Uterus (tissue), 4 donors: Measurements from ENCODE around the gene MRPS18C. TPM values are rescaled to one million over a fixed set of nuclear protein-coding genes. Genes with fewer than 3 reads are reported as not detected.

Experiments
- DNase-seq, 2 donors: peaks; one replicate each; pipeline ENCODE4 v3.0.0-alpha.2; 2019 to 2020
- H3K27ac ChIP-seq, 2 donors: fragments of 200-600 bp; sonication (generic); 1 replicate in 1 of 2; 2 replicates in 1 of 2; pipeline ENCODE4 v1.5.1; 2016 to 2018
- H3K27me3 ChIP-seq, 2 donors: fragments of 200-600 bp; sonication (generic); one replicate each; pipeline ENCODE4 v1.5.1; 2018 to 2019; ENCODE audit warnings: control low read depth in 1 of 2
- H3K36me3 ChIP-seq, 2 donors: fragments of 200-600 bp; sonication (generic); one replicate each; pipeline ENCODE4 v1.5.1; 2019; ENCODE audit warnings: control low read depth in 1 of 2
- H3K4me1 ChIP-seq, 2 donors: fragments of 200-600 bp; sonication (generic); one replicate each; pipeline ENCODE4 v1.5.1; 2018 to 2019; ENCODE audit warnings: control low read depth in 1 of 2
- H3K4me3 ChIP-seq, 2 donors: fragments of 200-600 bp; sonication (generic); 1 replicate in 1 of 2; 2 replicates in 1 of 2; pipeline ENCODE4 v1.5.1; 2018 to 2019; ENCODE audit warnings: mild to moderate bottlenecking in 1 of 2
- H3K9me3 ChIP-seq, 2 donors: fragments of 200-600 bp; sonication (generic); one replicate each; pipeline ENCODE4 v1.5.1; 2019; ENCODE audit warnings: control low read depth in 1 of 2
- CTCF ChIP-seq, 4 experiments: fragments of 200-600 bp in 2 of 4; fragments of 450-650 bp in 2 of 4; sonication (generic) in 2 of 4; IDR thresholded peaks; one replicate each; pipeline ENCODE4 v1.5.1; 2016 to 2019; ENCODE audit warnings: antibody characterized with exemption in 4 of 4, mild to moderate bottlenecking in 2 of 4, moderate library complexity in 1 of 4
- POLR2A ChIP-seq, 2 donors: fragments of 450-650 bp; IDR thresholded peaks; one replicate each; pipeline ENCODE4 v1.6.1; 2016; ENCODE audit warnings: antibody characterized with exemption in 2 of 2, mild to moderate bottlenecking in 1 of 2, moderate library complexity in 1 of 2
- intact Hi-C: fragments of 100-400 bp; cut with DNase I; formaldehyde crosslinking; loops from one replicate; pipeline ENCODE4 v1.15.1; 2023; ENCODE audit warnings: low total_unique reads
- total RNA-seq, 4 donors: library from RNA; depleted of rRNA in 3 of 4; stranded (reverse); fragments of >200 nt in 3 of 4; gene quantifications; one replicate each; pipeline versions ENCODE4 v1.1.0 to v1.2.4, GENCODE V29; 2014 to 2023
- donor health status: DM: yes; HTN: yes; CAD: no.

Gene MRPS18C
- total RNA-seq, 4 donors from 2014 or later, result 7.7 to 55.5 (median 16.8) TPM

GRCh38 chr4:83510442-83510841 is 54.6 kb downstream of the MRPS18C start:
- intact Hi-C loops, result no loop called here
- Histone ChIP-seq H3K36me3 (no peaks in the 10 kb centered on the region), H3K27ac (no peak overlapping the region), H3K4me3 (no peak overlapping the region), H3K4me1 (no peaks in the 10 kb centered on the region), H3K9me3 (no peaks in the 10 kb centered on the region), H3K27me3 (no peaks in the 10 kb centered on the region)
- no peak for DNase-seq
- no peak for TF ChIP-seq POLR2A (IDR thresholded peaks at IDR 0.05)
- no peak for TF ChIP-seq CTCF (IDR thresholded peaks at IDR 0.05)

Other genes starting within 250 kb of the MRPS18C start
- 10 to 100 TPM in 2 of 4 donors, 1 to 10 TPM in 2; 3.2 to 22.6 (median 9.5) TPM for gene COQ2, start 171.3 kb upstream of the MRPS18C start, total RNA-seq
- gene HPSE, start 121.2 kb upstream of the MRPS18C start, total RNA-seq, result 10 to 100 TPM in 1 of 4 donors, 1 to 10 TPM in 3; 1.3 to 10.2 (median 5.8) TPM
- 10 to 100 TPM; 17.9 to 48.7 (median 25.2) TPM for gene HELQ, start 235 bp upstream of the MRPS18C start, total RNA-seq
- 10 to 100 TPM in 3 of 4 donors, 1 to 10 TPM in 1; 7.4 to 61.5 (median 29.3) TPM for gene ABRAXAS1, start 29.0 kb downstream of the MRPS18C start, total RNA-seq
- 1 to 10 TPM; 3.8 to 8.1 (median 4.7) TPM for gene GPAT3, start 80.0 kb downstream of the MRPS18C start, total RNA-seq